ENCODE data around the gene SORCS2. TPM values are rescaled to one million over a fixed set of nuclear protein-coding genes. Genes with fewer than 3 reads are reported as not detected.
A peak's percentile ranks its signal among the peaks of the same experiment; 100 is the strongest.

The SORCS2 gene
- total RNA-seq, 1 donor from 2014 or later: 7.2 TPM

GRCh38 chr4:7343081-7343655, 150.8 kb downstream of the SORCS2 start:
- Histone ChIP-seq H3K4me1 (no peaks in the 10 kb centered on the region), H3K27me3 (no peaks in the 10 kb centered on the region), H3K36me3 (no peaks in the 10 kb centered on the region), H3K27ac (no peak overlapping the region), H3K9me3 (peaks cover 7% of the 10 kb centered on the region), H3K4me3 (no peak overlapping the region)
- DNase-seq: peak; percentile 47
- intact Hi-C loops (cut with DNase I): no loop called here
- no peak for ATAC-seq
- TF ChIP-seq CTCF (IDR thresholded peaks at IDR 0.05): no peak

- no peak for DNase-seq
- intact Hi-C loops (cut with DNase I): no loop called here
- no peak for ATAC-seq
- H3K4me3 ChIP-seq: no peak overlapping the region
- no peak for TF ChIP-seq CTCF (IDR thresholded peaks at IDR 0.05)
- no peaks in the 10 kb centered on the region for H3K27me3 ChIP-seq
- H3K4me1 ChIP-seq: no peaks in the 10 kb centered on the region
- H3K9me3 ChIP-seq: peaks cover 7% of the 10 kb centered on the region
- H3K36me3 ChIP-seq: no peaks in the 10 kb centered on the region
- no peak overlapping the region for H3K27ac ChIP-seq
These were observed 151.6 kb downstream of the SORCS2 start for GRCh38 chr4:7343950-7344349.

GRCh38 chr4:7344636-7345155, 152.4 kb downstream of the SORCS2 start:
- H3K27ac ChIP-seq: no peak overlapping the region
- H3K9me3 ChIP-seq: peaks cover 7% of the 10 kb centered on the region
- no peak overlapping the region for H3K4me3 ChIP-seq
- no peak for TF ChIP-seq CTCF (IDR thresholded peaks at IDR 0.05)
- ATAC-seq: no peak
- no peaks in the 10 kb centered on the region for H3K36me3 ChIP-seq
- intact Hi-C loops (cut with DNase I): no loop called here
- H3K27me3 ChIP-seq: no peaks in the 10 kb centered on the region
- H3K4me1 ChIP-seq: no peaks in the 10 kb centered on the region
- no peak for DNase-seq

- intact Hi-C loops (cut with DNase I): no loop called here
- ATAC-seq (no peak), DNase-seq (no peak)
- Histone ChIP-seq H3K36me3 (no peaks in the 10 kb centered on the region), H3K4me1 (no peaks in the 10 kb centered on the region), H3K27me3 (no peaks in the 10 kb centered on the region), H3K4me3 (no peak overlapping the region), H3K9me3 (peaks cover 7% of the 10 kb centered on the region), H3K27ac (no peak overlapping the region)
- no peak for TF ChIP-seq CTCF (IDR thresholded peaks at IDR 0.05)
These were observed 155.6 kb downstream of the SORCS2 start for GRCh38 chr4:7347981-7348380.

- Histone ChIP-seq H3K36me3 (no peaks in the 10 kb centered on the region), H3K4me3 (no peak overlapping the region), H3K27ac (no peak overlapping the region), H3K9me3 (peaks cover 7% of the 10 kb centered on the region), H3K4me1 (no peaks in the 10 kb centered on the region), H3K27me3 (no peaks in the 10 kb centered on the region)
- DNase-seq (peak; percentile 84), ATAC-seq (peak; percentile 87)
- intact Hi-C loops (cut with DNase I): no loop called here
- no peak for TF ChIP-seq CTCF (IDR thresholded peaks at IDR 0.05)
These were observed 156.9 kb downstream of the SORCS2 start for GRCh38 chr4:7348946-7349900.
